Measurements from ENCODE around the gene TCF7. TPM values are rescaled to one million over a fixed set of nuclear protein-coding genes. Genes with fewer than 3 reads are reported as not detected.

Gene TCF7
- total RNA-seq, 4 donors from 2014 or later, result 1.0 to 4.3 (median 2.4) TPM; not detected in 1

GRCh38 chr5:134145779-134146581 is 31.5 kb downstream of the TCF7 start:
- no peaks in the 10 kb centered on the region for H3K4me1 ChIP-seq
- H3K36me3 ChIP-seq, result no peaks in the 10 kb centered on the region
- H3K27me3 ChIP-seq, result no peaks in the 10 kb centered on the region
- DNase-seq, result peak; percentile 65 to 69
- no peak overlapping the region for H3K27ac ChIP-seq
- H3K9me3 ChIP-seq, result no peaks in the 10 kb centered on the region
- intact Hi-C loops (cut with DNase I; ENCODE audit: low total_unique reads), result no loop called here
- H3K4me3 ChIP-seq, result no peak overlapping the region
- TF ChIP-seq POLR2A (IDR thresholded peaks at IDR 0.05) (no peak), CTCF (IDR thresholded peaks at IDR 0.05) (peak; percentile 65 to 92 (median 78))

- no peak for TF ChIP-seq POLR2A (IDR thresholded peaks at IDR 0.05)
- no peak for TF ChIP-seq CTCF (IDR thresholded peaks at IDR 0.05)
- Histone ChIP-seq H3K4me1 (no peaks in the 10 kb centered on the region), H3K27me3 (no peaks in the 10 kb centered on the region), H3K27ac (no peak overlapping the region), H3K36me3 (no peaks in the 10 kb centered on the region), H3K4me3 (no peak overlapping the region), H3K9me3 (no peaks in the 10 kb centered on the region)
- DNase-seq, result no peak
- intact Hi-C loops (cut with DNase I; ENCODE audit: low total_unique reads), result no loop called here
These were observed 32.4 kb downstream of the TCF7 start for GRCh38 chr5:134146651-134147518.

- Histone ChIP-seq H3K9me3 (no peaks in the 10 kb centered on the region), H3K4me1 (no peaks in the 10 kb centered on the region), H3K27me3 (no peaks in the 10 kb centered on the region), H3K4me3 (no peak overlapping the region), H3K36me3 (no peaks in the 10 kb centered on the region), H3K27ac (no peak overlapping the region)
- TF ChIP-seq POLR2A (IDR thresholded peaks at IDR 0.05) (no peak), CTCF (IDR thresholded peaks at IDR 0.05) (no peak)
- intact Hi-C loops (cut with DNase I; ENCODE audit: low total_unique reads), result no loop called here
- DNase-seq, result no peak
These were observed 33.8 kb downstream of the TCF7 start for GRCh38 chr5:134148316-134148715.

- Histone ChIP-seq H3K27ac (no peak overlapping the region), H3K4me1 (no peaks in the 10 kb centered on the region), H3K4me3 (no peak overlapping the region), H3K36me3 (no peaks in the 10 kb centered on the region), H3K27me3 (no peaks in the 10 kb centered on the region), H3K9me3 (no peaks in the 10 kb centered on the region)
- TF ChIP-seq POLR2A (IDR thresholded peaks at IDR 0.05) (no peak), CTCF (IDR thresholded peaks at IDR 0.05) (no peak)
- intact Hi-C loops (cut with DNase I; ENCODE audit: low total_unique reads), result no loop called here
- no peak for DNase-seq
These were observed 34.6 kb downstream of the TCF7 start for GRCh38 chr5:134148986-134149539.

Data from uterus (tissue), 4 donors.